T-helper 2 cell (primary cell): ENCODE measurements around the gene VAT1L.

Experiments used
- DNase-seq, 5 experiments: peaks; one replicate each; pipeline versions ENCODE4 v3.0.0 to v3.0.0-alpha.2; 2012 to 2022

Gene VAT1L

DNA sequence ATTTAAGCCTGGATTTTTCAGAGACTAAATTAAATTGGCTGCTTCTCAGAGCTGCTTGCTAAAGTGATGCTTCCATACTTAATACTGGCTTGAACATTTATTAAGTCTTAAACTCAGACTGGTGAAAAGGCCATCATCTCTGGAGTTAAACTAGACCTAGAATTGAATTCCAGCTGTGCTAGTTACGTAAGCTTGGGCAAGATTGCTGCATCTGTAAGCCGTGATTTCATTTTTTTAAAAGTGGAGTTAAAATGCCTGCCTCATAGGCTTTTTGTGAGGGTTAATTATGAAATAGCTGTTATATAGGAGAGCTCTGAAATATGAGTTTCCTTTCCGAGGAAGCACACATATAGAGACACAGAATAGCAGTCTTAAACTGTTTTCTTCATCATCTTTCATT is 84.7 kb downstream of the VAT1L start:
- DNase-seq: no peak

DNA sequence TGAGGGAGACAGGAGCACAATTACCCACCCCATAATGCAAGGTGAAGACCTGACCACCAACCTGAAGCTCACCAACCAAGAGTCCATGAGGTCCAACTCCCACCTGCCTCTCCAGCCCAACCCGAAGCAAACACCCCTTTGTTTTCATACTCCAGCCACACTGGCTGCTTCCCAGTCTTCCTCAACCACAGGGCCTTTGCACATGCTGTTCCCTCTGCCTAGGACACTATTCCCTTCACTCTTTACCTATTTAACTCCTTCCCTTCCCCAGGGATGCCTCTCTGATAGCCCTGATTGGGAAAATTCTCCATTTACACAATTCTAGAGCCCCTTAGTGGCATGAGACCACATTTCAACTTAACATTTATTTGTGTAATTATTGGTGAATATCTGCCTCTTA is 86.0 kb downstream of the VAT1L start:
- DNase-seq: no peak

DNA sequence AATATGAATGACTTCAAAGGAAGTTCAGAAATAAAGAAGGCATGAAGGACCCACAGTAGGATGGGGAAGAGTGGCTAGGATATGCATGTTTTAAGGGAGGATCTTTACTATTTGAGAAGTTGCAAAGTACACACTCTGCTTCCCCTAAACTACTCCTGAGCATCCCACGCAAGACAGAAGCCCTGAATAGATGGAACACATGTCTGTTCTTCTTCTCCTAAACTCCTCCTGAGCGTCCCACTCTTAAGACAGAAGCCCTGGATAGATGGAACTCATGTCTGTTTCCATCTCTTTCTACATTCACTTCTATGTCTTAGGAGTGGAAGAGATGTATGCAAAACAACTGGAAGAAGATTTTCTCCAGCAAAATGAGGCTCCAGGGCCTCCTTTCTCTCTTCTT is 88.4 kb downstream of the VAT1L start:
- no peak for DNase-seq

DNA sequence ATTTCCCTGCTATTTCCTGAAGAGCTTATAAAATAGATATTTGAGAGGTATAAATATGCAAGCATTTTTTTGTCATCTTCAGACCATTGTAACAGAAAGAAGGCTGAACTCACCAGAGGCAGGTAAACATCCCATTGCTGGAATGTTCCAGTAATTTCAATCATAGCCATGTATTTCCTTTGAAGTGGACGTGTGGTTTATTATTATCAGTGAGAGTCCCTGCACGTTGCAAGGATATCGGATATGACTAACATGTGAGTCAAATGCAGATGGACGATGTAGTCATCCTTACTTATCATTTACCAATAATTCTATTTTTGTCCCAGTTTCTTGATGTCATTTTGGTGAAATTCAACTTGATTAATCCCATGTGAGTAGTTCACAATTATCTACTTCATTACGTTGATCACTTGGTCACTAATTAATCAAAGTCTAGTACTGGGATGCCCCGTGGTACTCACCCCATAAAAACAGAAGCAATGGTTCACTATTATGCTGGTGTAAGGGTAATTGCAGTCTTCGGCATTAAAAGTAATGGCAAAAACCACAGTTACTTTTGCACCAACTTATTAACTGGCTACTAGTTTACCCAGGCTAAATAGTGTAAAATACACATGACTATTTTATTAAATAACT is 89.5 kb downstream of the VAT1L start:
- DNase-seq: no peak

DNA sequence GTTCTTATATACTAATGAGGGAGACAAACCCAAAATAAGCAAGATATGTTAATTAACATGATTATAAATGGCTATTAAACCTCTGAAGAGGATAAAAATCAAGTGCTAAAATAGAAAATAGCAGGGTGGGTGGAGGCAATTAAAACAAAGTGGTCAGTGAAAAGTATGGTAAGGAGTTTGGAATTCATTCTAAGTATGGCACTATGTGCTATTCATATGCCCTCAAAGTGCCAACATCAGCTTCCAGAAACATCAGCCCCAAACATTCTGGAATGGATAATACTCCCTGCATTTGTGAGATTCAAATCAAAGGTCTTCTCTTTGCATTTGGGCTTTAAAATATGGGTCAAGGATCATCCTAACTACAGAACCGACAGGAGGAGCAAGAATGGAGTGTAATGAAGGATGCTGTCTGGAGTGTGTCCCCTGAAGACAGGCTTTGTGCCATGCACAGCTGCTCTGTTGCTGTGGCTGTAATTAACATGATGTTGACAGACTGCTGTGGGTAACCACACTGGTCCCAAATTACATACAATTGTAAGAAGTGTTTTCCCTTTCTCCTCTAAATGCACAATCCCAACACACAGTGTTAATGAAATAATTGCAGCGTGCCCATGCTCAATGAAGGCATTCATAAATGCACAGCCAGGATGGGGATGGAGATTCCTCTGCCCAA is 93.1 kb downstream of the VAT1L start:
- DNase-seq: no peak

DNA sequence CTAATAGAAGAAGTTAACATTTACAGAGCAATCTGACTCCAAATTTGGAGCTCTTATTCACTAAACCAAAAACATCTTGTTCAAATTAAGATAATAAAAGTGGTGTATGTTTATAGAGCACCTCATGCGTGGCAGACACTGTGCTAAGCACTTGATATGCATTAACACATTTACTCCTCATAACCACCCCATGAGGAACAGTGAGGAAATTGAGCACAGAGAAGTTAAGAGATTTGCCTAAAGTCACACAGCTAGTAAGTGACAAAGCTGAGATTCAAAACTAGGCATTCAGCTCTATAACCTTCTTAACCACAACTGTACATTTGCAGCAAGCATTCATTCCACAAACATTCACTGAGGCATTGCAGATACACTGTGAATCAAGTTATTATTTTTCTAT is 94.0 kb downstream of the VAT1L start:
- no peak for DNase-seq

DNA sequence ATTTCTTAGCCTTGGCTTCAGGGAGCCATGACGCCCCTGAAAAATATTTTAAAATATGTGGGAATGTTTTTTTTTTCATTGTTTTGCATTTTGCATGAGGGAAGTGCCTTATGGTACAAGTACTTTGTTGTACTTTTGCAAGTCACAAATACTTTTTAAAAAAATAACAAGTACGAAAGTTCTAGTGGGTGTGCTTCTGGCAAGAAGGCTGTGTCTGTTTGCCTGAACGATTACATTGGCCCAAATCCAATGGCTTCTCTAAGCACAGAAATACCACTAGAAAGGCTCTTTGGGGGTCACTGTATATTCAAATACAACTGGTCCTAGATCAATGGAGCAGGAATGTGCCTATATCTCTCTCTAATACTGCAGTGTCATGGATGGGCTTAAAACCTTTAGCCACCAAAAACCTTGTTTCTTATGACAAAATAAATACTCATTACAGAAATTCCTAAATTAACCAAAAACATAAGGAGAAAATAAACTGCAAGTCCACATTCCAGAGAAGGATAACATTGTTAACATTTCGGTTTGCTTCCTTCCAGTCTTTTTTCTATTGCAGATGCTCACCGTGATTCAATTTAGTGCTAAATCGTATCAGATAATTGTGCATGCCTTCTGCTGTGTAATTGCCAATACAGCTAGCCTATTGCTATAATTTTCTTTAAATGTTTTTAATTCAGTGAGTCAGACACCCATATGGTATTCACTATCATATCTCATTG is 97.4 kb downstream of the VAT1L start:
- DNase-seq: no peak

DNA sequence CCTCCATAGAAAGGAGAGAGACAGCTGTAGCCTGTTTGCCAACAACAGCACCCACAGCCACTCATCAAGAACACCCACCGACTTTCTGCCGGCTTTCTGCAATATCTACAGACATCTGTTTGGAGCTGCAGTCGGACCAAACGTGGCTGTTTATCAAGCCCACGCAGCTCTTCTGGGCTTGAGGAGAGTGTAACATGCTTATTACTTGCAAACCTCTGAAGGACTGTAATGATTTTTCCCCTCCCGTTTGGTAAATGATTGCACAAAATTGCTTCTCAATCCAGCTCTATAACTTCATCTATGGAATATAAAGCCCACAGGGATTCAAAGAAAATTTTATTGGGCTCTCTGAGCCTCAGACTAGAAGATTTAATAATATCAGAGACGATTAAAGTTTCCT is 100.5 kb downstream of the VAT1L start:
- DNase-seq: no peak

DNA sequence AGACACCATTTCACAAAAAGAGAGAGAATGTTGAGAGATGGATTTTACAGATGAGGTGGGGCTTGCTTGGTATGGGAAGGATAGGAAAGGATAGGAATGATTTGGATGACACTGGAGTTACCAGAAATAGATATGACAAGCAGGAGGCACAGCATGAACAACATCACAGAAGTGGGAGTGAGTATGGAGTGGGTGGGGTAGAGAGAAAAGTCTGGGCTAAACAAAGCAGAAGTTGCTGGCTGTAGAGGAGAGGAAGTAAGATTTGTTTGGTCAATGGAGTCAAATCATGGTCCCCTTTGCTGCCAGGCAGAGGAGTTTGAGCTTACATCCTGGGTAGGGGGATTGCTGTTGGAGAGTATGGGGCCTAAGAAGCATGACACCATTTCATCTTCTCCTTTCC is 101.7 kb downstream of the VAT1L start:
- no peak for DNase-seq

DNA sequence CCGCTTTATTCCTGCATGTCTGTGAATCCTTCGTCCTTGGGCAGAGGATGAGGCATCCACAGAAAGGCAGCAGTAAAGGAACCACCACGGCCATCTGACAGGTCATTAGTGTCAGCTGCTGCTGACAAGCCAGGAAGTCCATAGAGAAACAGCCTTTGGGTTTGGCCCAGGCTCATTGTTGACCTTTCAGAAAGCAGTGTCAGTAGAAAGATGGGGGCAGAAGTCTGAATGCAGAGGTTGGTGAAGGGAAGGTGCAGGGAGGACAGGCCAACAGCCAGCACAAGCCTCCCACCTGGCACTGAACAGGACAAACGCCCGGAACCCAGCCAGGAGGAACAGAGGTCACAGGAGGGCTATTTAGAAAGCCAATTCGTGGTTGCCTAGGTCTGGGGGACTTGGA is 105.8 kb downstream of the VAT1L start:
- no peak for DNase-seq

DNA sequence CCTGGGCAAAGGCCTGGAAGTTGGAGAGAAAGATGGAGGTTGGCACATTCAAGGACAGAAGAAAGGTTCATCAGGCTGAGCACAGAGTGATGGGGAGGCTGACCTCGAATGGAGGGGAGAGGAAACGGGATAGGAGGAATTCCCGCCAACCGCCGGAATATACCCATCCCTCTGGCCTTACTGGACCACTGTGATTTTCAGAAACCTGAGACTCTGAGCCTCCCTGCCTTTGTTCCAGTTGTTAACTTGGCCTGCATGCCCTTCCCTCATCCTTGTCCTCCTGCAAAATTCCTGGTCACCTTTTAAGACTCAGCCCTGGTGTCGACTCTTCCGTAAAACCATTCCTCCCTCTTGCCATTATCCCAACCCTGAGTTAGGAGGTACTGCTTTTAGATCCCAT is 107.6 kb downstream of the VAT1L start:
- no peak for DNase-seq

DNA sequence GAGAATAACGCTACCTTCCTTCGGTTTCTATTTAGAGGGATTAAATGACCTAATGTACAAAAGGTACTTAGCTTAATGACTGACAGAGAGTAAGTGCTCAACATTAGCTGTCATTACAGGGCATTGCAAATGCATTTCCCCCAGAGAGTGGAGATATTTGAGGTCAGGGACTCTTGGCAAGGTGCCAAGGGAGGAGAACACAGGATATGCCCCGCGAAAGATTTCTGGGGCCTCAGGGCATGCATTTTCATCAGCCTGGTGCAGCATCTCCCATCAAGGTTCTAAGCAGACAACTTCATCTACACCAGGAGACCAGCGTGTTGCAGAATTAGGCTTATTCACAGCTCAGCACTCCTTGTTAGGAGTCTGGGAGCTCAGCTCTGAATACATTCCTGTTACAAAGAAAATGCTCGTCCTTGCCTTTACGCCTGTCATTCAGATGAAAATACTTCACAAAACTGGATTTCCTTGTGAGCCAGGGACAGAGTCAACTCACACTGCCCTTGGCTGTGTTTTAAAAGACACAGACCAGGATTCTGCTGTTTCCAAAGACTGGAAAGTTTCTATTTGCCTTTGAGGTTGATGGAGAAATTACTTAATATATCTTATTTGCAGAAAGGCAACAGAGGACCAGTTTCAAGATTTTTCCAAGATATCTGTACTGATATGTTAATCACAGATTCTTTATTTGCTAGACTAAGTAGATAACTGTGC is 108.2 kb downstream of the VAT1L start:
- DNase-seq: no peak

DNA sequence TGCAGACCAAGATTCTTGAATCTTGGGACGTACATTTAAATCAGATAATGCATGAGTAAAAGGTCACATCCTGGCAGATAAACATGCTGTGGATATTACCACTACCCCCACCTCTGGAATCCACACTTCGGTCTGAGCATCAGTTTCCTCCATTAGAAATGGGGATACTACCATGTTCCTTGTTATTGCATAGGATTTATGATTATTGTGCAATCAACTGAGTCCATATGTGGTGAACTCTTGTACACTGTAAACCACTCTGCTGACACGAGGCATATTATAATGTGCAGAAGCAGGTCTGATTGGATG is 108.7 kb downstream of the VAT1L start:
- no peak for DNase-seq

DNA sequence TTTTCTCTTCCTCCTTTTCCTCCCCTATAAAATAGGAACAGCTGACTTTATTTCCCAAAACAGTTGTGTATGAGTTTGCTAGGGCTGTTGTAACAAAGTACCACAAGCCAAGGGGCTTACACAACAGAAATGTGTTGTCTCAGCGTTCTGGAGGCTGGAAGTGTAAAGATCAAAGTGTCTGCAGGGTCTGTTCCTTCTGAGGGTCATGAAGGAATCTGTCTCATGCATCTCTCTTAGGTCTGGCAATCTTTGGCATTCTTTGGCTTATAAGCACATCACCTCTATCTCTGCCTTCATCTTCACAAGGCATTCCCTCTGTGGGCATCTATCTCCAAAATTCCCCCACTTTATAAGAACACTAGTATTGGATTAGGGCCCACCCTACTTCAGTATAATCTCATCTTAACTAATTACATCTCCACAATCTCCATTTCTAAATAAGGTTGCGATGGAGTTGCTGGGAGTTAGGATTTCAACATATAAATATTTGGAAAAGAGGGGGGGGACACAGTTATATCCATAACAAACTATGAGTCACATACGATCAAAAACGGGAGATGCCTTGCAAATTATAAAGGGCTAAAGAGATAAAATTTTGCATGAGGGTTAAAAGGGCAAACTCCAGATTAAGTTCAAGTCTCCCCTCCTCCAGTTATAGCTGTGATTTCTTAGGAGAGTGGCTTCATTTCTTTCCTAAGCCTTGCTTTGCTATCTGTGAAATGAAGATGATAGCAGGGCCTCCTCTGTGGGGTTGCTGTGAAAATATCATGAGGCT is 109.7 kb downstream of the VAT1L start:
- DNase-seq: no peak

DNA sequence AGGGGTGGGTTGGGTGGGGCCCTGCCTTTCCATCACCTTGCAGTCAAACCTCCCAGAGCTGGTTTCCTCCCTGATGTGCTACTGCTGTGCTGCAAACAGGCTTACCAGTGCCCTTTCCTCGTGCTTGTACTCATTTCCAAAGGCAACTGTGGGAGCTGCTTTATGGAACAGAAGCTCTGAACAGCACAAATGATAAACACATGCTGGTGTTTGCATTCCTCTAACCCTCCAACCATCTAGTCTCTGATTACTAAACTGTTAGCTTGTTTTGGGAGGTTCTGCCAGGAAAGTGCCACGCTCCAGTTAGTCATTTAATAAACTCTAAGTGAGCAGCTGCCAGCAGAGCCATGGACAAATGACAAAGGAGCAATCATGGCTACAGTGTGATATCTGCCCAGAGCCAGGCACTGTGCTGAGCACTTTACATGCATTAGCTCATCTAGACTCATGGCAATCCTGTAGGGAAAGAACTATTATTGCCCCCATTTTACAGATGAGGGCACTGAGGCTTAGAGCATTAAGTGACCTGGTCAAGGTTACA is 110.4 kb downstream of the VAT1L start:
- DNase-seq: no peak

DNA sequence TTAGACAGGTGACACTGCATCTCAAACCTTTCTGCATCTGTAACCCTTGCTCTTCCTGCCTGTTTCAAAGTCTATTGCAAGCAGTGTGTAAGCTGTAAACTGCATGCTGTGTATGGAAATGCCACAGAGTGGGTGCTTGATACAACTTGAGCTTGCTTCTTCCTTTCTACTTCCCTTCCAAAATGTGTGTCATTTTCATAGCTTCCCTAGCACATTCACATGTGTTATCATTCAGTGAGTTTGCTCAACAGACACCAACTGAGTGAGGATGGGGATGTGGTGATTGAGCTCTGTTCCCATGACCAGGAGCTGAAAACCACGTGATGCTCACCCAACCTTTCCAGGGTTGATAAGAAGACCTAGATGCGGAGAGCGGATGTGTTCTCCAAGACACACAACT is 111.1 kb downstream of the VAT1L start:
- DNase-seq: no peak

DNA sequence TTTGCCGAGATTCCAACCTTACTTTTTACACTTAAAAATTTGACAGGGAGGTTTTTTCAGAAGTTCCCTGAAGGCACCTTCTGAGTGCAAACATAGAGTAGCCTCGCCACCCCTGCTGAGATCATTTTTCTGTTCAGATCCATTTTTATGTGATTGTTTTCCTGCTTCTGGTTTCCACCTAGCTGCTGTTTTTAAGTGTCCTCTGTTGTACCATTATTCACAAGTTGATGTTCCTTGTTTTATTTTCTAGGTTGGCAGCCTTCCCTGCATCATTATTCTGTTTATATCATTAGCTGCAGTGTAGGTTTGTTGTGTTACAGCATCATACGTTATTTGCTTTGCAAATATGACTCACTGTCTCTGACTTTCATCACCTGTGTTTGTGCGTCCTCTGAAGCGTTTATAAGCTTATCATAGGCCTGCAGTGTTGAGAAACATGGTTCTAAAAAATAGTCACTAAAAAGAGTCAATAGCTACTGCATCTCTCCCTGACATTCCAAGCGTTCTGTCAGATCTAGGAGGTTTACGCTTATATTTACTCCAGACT is 117.1 kb downstream of the VAT1L start:
- no peak for DNase-seq

DNA sequence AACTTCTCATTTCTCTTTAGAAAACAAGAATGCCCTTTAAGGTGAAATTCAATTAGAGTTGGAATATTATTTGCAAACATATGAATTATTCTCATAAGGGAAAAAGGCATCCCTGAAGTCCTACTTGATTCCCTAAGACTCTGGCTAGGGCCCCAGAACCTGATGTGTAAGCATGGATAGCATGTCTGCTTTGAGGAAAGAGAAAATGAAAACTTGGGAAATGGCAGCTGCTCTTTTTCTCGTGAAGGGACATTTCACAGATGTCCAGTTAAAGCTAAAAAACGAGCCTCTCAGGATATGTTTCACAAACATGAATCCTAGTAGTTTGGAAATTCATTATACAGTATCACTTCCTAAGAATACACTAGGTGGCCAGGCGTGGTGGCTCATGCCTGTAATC is 121.7 kb downstream of the VAT1L start:
- no peak for DNase-seq

DNA sequence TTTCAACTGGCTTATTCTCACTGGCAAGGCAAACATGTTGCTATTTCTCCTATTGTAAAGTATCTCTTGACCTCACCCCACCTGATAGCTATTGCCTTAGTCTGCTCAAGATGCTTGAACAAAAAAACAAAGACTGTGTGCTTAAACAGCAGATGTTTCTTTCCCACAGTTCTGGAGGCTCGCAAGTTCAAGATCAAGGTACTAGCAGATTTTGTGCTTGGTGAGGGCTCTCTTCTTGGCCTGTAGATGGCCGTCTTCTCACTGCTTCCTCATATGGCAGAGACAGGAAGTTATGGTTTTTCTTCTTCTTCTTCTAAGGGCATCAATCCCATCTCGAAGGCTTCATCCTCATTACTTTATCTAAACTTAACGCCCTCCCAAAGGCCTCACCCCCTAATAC is 124.3 kb downstream of the VAT1L start:
- no peak for DNase-seq

DNA sequence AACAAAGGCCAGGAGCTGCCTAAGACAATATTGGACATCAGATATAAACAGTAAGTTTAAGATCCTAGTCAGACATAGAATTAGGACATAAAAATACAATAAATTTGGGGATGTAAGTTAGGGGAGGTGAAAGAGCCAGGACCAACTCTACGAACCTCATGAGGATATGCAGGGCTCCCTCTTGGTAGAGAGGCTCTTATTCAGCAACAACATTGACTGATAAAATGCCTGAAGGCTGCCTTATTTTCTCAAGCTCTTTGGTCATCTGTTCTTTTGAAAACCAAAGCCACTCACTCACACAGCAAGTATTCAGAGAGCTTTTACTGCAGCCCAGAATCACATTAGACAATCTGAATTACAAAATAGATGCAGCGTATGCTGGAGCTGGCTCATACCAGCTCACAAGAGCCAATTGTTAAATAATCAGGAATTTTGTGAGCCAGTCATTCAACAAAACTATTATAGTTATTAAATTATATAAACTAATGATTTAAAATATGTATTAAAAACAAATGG is 125.4 kb downstream of the VAT1L start:
- DNase-seq: no peak

DNA sequence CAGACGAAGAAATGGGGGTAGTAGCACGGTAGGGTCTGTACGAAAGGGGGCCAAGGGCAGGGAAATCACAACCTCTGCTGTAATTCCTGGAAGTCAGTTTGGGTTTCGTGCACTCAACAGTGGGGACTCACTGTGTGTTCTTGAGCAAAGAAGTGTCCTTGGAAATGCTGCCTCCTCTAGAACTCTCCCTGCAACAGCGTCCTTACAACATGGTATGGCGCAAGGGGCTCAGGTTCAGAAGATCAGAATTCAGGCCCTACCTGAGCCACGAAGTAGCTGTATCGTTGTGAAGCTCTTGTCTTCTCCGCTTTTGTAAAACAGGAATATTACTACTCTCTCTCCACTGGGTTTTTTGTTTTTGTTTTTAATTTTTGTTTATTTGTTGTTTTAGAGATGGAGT is 127.7 kb downstream of the VAT1L start:
- no peak for DNase-seq

DNA sequence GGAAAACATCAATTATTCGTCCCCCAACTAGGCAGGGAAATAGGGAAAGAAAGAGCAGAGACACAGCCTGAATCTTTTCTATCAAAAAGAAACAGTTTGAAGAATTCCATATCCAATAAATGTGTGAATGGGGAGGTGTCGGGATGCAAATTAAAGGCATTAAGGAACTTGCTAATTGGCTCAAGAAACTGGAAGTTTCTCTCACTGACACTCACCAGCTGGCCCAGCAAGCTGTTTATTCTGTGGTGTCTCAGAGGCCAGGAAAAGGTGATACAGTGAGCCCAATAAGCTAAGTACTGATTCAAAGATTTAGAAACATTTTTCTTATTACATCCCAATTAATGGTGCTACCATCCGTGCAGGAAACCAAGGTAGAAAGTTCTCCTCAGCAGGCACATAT is 129.6 kb downstream of the VAT1L start:
- no peak for DNase-seq
